HG03097 (cell line): ENCODE data around the gene TMSB15C.

Experiments used
- ATAC-seq: cut with Tn5 transposase; IDR thresholded peaks from one replicate; pipeline ENCODE4 v1.9.1; 2021; ENCODE audit not compliant: unreplicated experiment, low FRiP score

TMSB15C gene

GRCh38 chrX:104047171-104047570, 28.9 kb downstream of the TMSB15C start:
- ATAC-seq: no peak

DNA sequence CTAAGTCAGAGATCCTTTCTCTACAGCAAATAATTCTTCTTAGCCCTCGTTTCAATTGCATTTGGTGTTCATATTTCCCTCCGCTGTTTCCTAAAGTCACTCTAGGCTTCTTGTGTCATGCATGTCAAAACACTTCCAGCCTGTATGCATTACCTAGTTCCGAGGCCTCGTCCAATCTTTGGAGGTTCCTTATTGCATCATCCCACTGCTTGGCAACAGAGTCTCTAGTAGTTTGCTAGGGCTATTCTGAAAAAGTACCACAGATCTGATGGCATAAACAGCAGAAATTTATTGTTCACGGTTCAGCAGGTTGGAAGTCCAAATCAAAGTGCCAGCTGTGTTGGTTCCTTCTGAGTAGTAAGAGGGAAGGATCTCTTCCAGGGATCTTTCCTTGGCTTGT, 30.4 kb downstream of the TMSB15C start:
- ATAC-seq: no peak

GRCh38 chrX:104041003-104041402, 35.0 kb downstream of the TMSB15C start:
- no peak for ATAC-seq

- ATAC-seq: no peak
Measured at GRCh38 chrX:104039689-104040505, 36.1 kb downstream of the TMSB15C start, which contains the start of gene H2BW2. Gene H2BW2, plus strand, starts transcription at chrX:104039956. Its CDS starts 39 bp downstream, at chrX:104039995.
